Measurements from ENCODE around the gene NOS1AP.

- TF ChIP-seq TAF1 (IDR thresholded peaks at IDR 0.05; ENCODE audit: borderline replicate concordance, insufficient read depth, low read length) (no peak), POLR2AphosphoS5 (IDR thresholded peaks at IDR 0.05; ENCODE audit: low read depth, low read length) (no peak), SIN3A (IDR thresholded peaks at IDR 0.05; ENCODE audit: borderline replicate concordance, insufficient read depth, low read length) (no peak)
- TF ChIP-seq, protein P1, sequence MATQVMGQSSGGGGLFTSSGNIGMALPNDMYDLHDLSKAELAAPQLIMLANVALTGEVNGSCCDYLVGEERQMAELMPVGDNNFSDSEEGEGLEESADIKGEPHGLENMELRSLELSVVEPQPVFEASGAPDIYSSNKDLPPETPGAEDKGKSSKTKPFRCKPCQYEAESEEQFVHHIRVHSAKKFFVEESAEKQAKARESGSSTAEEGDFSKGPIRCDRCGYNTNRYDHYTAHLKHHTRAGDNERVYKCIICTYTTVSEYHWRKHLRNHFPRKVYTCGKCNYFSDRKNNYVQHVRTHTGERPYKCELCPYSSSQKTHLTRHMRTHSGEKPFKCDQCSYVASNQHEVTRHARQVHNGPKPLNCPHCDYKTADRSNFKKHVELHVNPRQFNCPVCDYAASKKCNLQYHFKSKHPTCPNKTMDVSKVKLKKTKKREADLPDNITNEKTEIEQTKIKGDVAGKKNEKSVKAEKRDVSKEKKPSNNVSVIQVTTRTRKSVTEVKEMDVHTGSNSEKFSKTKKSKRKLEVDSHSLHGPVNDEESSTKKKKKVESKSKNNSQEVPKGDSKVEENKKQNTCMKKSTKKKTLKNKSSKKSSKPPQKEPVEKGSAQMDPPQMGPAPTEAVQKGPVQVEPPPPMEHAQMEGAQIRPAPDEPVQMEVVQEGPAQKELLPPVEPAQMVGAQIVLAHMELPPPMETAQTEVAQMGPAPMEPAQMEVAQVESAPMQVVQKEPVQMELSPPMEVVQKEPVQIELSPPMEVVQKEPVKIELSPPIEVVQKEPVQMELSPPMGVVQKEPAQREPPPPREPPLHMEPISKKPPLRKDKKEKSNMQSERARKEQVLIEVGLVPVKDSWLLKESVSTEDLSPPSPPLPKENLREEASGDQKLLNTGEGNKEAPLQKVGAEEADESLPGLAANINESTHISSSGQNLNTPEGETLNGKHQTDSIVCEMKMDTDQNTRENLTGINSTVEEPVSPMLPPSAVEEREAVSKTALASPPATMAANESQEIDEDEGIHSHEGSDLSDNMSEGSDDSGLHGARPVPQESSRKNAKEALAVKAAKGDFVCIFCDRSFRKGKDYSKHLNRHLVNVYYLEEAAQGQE (IDR thresholded peaks at IDR 0.05; ENCODE audit: insufficient read depth in 1 of 2, low read depth in 2 of 2, low read length in 2 of 2), result no peak
These were observed 227.7 kb downstream of the NOS1AP start for GRCh38 chr1:162297208-162297607.

All from PFSK-1 (cell line).